GM23338 (cell line): ENCODE measurements around the gene CEP89. TPM values are rescaled to one million over a fixed set of nuclear protein-coding genes. Genes with fewer than 3 reads are reported as not detected.
"Not testable (repeated sequence)": the region's sequence is repeated elsewhere in the genome, so short reads cannot be mapped to it uniquely, and the experiment has no call there.

ENCODE experiments used
- ATAC-seq: fragments of 200-7000 bp; cut with Tn5 transposase; 3 replicates; pipeline ENCODE4 v1.9.1; 2020
- DNase-seq: peaks from one replicate; pipeline ENCODE4 v3.0.0-alpha.2; 2015; ENCODE audit warnings: low spot score
- H2AFZ ChIP-seq: fragments of 200-600 bp; sonication (generic); 2 replicates; pipeline ENCODE4 v1.8.0; 2016; ENCODE audit warnings: antibody characterized with exemption, mild to moderate bottlenecking, moderate library complexity
- H3F3A ChIP-seq: fragments of 200-600 bp; sonication (generic); replicated peaks from 2 replicates; pipeline ENCODE4 v1.8.0; 2017; ENCODE audit warnings: antibody characterized with exemption, mixed run types, low read depth
- H3K27ac ChIP-seq: fragments of 200-600 bp; sonication (generic); 2 replicates; pipeline ENCODE4 v1.6.1; 2016; ENCODE audit warnings: low read depth
- H3K27me3 ChIP-seq: fragments of 200-600 bp; sonication (generic); 2 replicates; pipeline ENCODE4 v1.8.0; 2016; ENCODE audit warnings: mild to moderate bottlenecking, mixed run types, moderate library complexity; ENCODE audit not compliant: insufficient read depth
- H3K36me3 ChIP-seq: fragments of 200-600 bp; sonication (generic); 2 replicates; pipeline ENCODE4 v1.8.0; 2016; ENCODE audit warnings: mild to moderate bottlenecking; ENCODE audit not compliant: insufficient read depth
- H3K4me1 ChIP-seq: fragments of 200-600 bp; sonication (generic); 2 replicates; pipeline ENCODE4 v1.8.0; 2016; ENCODE audit warnings: mild to moderate bottlenecking, moderate library complexity; ENCODE audit not compliant: insufficient read depth
- H3K4me2 ChIP-seq: fragments of 200-600 bp; sonication (generic); 2 replicates; pipeline ENCODE4 v1.7.1; 2017; ENCODE audit warnings: mixed run types
- H3K4me3 ChIP-seq: fragments of 200-600 bp; sonication (generic); 2 replicates; pipeline ENCODE4 v1.6.1; 2016; ENCODE audit warnings: mixed run types
- H3K79me2 ChIP-seq: fragments of 200-600 bp; sonication (generic); replicated peaks from 2 replicates; pipeline ENCODE4 v1.8.0; 2017; ENCODE audit warnings: mild to moderate bottlenecking; ENCODE audit not compliant: insufficient read depth
- H3K9me2 ChIP-seq: fragments of 200-600 bp; sonication (generic); 2 replicates; pipeline ENCODE4 v1.8.0; 2017; ENCODE audit not compliant: insufficient read depth
- H4K20me1 ChIP-seq: fragments of 200-600 bp; sonication (generic); replicated peaks from 2 replicates; pipeline ENCODE4 v1.8.0; 2017; ENCODE audit warnings: mild to moderate bottlenecking; ENCODE audit not compliant: insufficient read depth
- H3K27ac Mint-ChIP-seq: 2 replicates; pipeline ENCODE4 v1.8.0; 2020; ENCODE audit warnings: inconsistent platforms, mild to moderate bottlenecking, moderate library complexity, mixed read lengths
- H3K27me3 Mint-ChIP-seq: 3 replicates; pipeline ENCODE4 v1.8.0; 2022; ENCODE audit warnings: low read depth, mild to moderate bottlenecking, moderate library complexity, mixed read lengths, inconsistent platforms; ENCODE audit not compliant: insufficient read depth, poor library complexity
- H3K36me3 Mint-ChIP-seq: 3 replicates; pipeline ENCODE4 v1.8.0; 2021; ENCODE audit warnings: low read depth, mild to moderate bottlenecking, inconsistent platforms, moderate library complexity, mixed read lengths
- H3K4me1 Mint-ChIP-seq: 3 replicates; pipeline ENCODE4 v1.8.0; 2020; ENCODE audit warnings: mild to moderate bottlenecking, inconsistent platforms, mixed read lengths
- H3K4me3 Mint-ChIP-seq: 3 replicates; pipeline ENCODE4 v1.8.0; 2021; ENCODE audit warnings: moderate library complexity, mild to moderate bottlenecking, inconsistent platforms, mixed read lengths
- H3K9me3 Mint-ChIP-seq: 3 replicates; pipeline ENCODE4 v1.8.0; 2020; ENCODE audit warnings: moderate library complexity, mild to moderate bottlenecking, inconsistent platforms, mixed read lengths
- CREB1 ChIP-seq: fragments of 250-450 bp; sonication (Bioruptor Pico); IDR thresholded peaks from 2 replicates; pipeline ENCODE4 v1.5.0; 2020; ENCODE audit warnings: low read depth, mild to moderate bottlenecking, moderate library complexity
- ETS1 ChIP-seq: IDR thresholded peaks from 2 replicates; pipeline ENCODE4 v1.6.1; 2016; ENCODE audit warnings: antibody characterized with exemption
- EZH2 ChIP-seq: fragments of 200-600 bp; sonication (generic); IDR thresholded peaks from one replicate; pipeline ENCODE4 v1.8.0; 2017; ENCODE audit warnings: antibody characterized with exemption, mild to moderate bottlenecking, low read depth; ENCODE audit not compliant: unreplicated experiment
- EZH2phosphoT487 ChIP-seq: fragments of 200-600 bp; sonication (generic); IDR thresholded peaks from one replicate; pipeline ENCODE4 v1.8.1; 2018; ENCODE audit warnings: antibody characterized with exemption; ENCODE audit not compliant: unreplicated experiment
- JUNB ChIP-seq: IDR thresholded peaks from one replicate; pipeline ENCODE4 v1.6.1; 2016; ENCODE audit warnings: antibody characterized with exemption; ENCODE audit not compliant: unreplicated experiment
- NANOG ChIP-seq: IDR thresholded peaks from 2 replicates; pipeline ENCODE4 v1.6.1; 2016; ENCODE audit warnings: antibody characterized with exemption, borderline replicate concordance
- STAT1 ChIP-seq: IDR thresholded peaks from one replicate; pipeline ENCODE4 v1.6.1; 2016; ENCODE audit warnings: antibody characterized with exemption; ENCODE audit not compliant: unreplicated experiment
- ZNF114 ChIP-seq: fragments of 250-450 bp; sonication (Bioruptor Pico); IDR thresholded peaks from 2 replicates; pipeline ENCODE4 v1.5.0; 2020; ENCODE audit warnings: mild to moderate bottlenecking, moderate library complexity
- ZNF462 ChIP-seq: fragments of 250-450 bp; sonication (Bioruptor Pico); IDR thresholded peaks from 2 replicates; pipeline ENCODE4 v1.5.0; 2020; ENCODE audit warnings: mild to moderate bottlenecking, moderate library complexity
- polyA plus RNA-seq: library from polyadenylated mRNA; unstranded; fragments of >200 nt; fragmentation: Nextera tagmentation; extraction: Ambion mirVana; gene quantifications from 2 replicates; pipeline ENCODE4 v1.2.1, GENCODE V29; 2016
- total RNA-seq: library from RNA; depleted of rRNA; stranded (reverse); fragments of >200 nt; shearing (Covaris generic); gene quantifications from 2 replicates; pipeline ENCODE4 v1.2.3, GENCODE V29; 2014

CEP89 gene
- total and polyA plus RNA-seq, 2 experiments from 2014 or later, result 13.4 to 17.5 TPM

- DNase-seq, H2AFZ ChIP-seq, H3K4me3 ChIP-seq, H3K4me3 Mint-ChIP-seq, H3K27me3 ChIP-seq, ATAC-seq, H3K4me2 ChIP-seq, H3K4me1 Mint-ChIP-seq, H3K27ac ChIP-seq, H3K36me3 ChIP-seq, H3K9me2 ChIP-seq, H3F3A ChIP-seq, H3K36me3 Mint-ChIP-seq, H4K20me1 ChIP-seq, H3K27me3 Mint-ChIP-seq, H3K27ac Mint-ChIP-seq, H3K79me2 ChIP-seq, H3K4me1 ChIP-seq, H3K9me3 Mint-ChIP-seq: not testable (repeated sequence)
Observed at GRCh38 chr19:32867436-32867835, 104.3 kb downstream of the CEP89 start.

GRCh38 chr19:32866564-32867265 lies 105.0 kb downstream of the CEP89 start:
- no peaks in the 10 kb centered on the region for H4K20me1 ChIP-seq
- no peak for DNase-seq
- H3K4me3 ChIP-seq, result no peak overlapping the region
- H3K79me2 ChIP-seq, result no peaks in the 10 kb centered on the region
- H3K9me2 ChIP-seq, result no peaks in the 10 kb centered on the region
- H3K4me2 ChIP-seq, result no peak overlapping the region
- H3K27me3 ChIP-seq, result no peaks in the 10 kb centered on the region
- TF ChIP-seq CREB1 (CRISPR knock-in tag) (no peak), ZNF114 (no peak), STAT1 (no peak), EZH2phosphoT487 (no peak), EZH2 (no peak), NANOG (no peak)
- H3K4me3 Mint-ChIP-seq, result no peak overlapping the region
- ATAC-seq, result peak; percentile 21; the same call in 2 of the 3 replicates
- H3K27me3 Mint-ChIP-seq, result peaks cover 1% of the 10 kb centered on the region
- H3K27ac ChIP-seq, result no peak overlapping the region
- no peaks in the 10 kb centered on the region for H3K36me3 Mint-ChIP-seq
- no peaks in the 10 kb centered on the region for H3K4me1 Mint-ChIP-seq
- no peaks in the 10 kb centered on the region for H3K4me1 ChIP-seq
- H3F3A ChIP-seq, result no peaks in the 10 kb centered on the region
- H3K36me3 ChIP-seq, result no peaks in the 10 kb centered on the region
- H3K27ac Mint-ChIP-seq, result no peak overlapping the region
- no peak overlapping the region for H2AFZ ChIP-seq
- H3K9me3 Mint-ChIP-seq, result no peaks in the 10 kb centered on the region

- no peak overlapping the region for H3K27ac Mint-ChIP-seq
- ATAC-seq (no peak), DNase-seq (no peak)
- Histone ChIP-seq H3K27ac (no peak overlapping the region), H2AFZ (no peak overlapping the region), H3F3A (no peaks in the 10 kb centered on the region), H3K36me3 (no peaks in the 10 kb centered on the region), H3K4me2 (no peak overlapping the region), H3K9me2 (no peaks in the 10 kb centered on the region), H3K4me1 (no peaks in the 10 kb centered on the region), H3K27me3 (no peaks in the 10 kb centered on the region), H3K4me3 (no peak overlapping the region), H3K79me2 (no peaks in the 10 kb centered on the region), H4K20me1 (no peaks in the 10 kb centered on the region)
- no peaks in the 10 kb centered on the region for H3K36me3 Mint-ChIP-seq
- no peak overlapping the region for H3K4me3 Mint-ChIP-seq
- no peaks in the 10 kb centered on the region for H3K9me3 Mint-ChIP-seq
- no peaks in the 10 kb centered on the region for H3K4me1 Mint-ChIP-seq
- peaks cover 1% of the 10 kb centered on the region for H3K27me3 Mint-ChIP-seq
- TF ChIP-seq JUNB, result no peak
- no peak for TF ChIP-seq EZH2phosphoT487
- TF ChIP-seq NANOG, result no peak
- TF ChIP-seq ETS1, result no peak
- no peak for TF ChIP-seq ZNF462 (CRISPR knock-in tag)
Observed at GRCh38 chr19:32866061-32866460, 105.7 kb downstream of the CEP89 start.
